ENCODE measurements around the gene SGSM2. TPM values are rescaled to one million over a fixed set of nuclear protein-coding genes. Genes with fewer than 3 reads are reported as not detected.

Gene SGSM2, protein sequence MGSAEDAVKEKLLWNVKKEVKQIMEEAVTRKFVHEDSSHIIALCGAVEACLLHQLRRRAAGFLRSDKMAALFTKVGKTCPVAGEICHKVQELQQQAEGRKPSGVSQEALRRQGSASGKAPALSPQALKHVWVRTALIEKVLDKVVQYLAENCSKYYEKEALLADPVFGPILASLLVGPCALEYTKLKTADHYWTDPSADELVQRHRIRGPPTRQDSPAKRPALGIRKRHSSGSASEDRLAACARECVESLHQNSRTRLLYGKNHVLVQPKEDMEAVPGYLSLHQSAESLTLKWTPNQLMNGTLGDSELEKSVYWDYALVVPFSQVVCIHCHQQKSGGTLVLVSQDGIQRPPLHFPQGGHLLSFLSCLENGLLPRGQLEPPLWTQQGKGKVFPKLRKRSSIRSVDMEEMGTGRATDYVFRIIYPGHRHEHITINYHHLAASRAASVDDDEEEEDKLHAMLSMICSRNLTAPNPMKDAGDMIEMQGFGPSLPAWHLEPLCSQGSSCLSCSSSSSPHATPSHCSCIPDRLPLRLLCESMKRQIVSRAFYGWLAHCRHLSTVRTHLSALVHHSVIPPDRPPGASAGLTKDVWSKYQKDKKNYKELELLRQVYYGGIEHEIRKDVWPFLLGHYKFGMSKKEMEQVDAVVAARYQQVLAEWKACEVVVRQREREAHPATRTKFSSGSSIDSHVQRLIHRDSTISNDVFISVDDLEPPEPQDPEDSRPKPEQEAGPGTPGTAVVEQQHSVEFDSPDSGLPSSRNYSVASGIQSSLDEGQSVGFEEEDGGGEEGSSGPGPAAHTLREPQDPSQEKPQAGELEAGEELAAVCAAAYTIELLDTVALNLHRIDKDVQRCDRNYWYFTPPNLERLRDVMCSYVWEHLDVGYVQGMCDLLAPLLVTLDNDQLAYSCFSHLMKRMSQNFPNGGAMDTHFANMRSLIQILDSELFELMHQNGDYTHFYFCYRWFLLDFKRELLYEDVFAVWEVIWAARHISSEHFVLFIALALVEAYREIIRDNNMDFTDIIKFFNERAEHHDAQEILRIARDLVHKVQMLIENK
- total RNA-seq (10 to 100 TPM; 43.6 to 52.7 TPM), polyA plus RNA-seq (ENCODE audit: insufficient read length in 6 of 6) (100 to 1,000 TPM in 1 of 6 donors, 10 to 100 TPM in 5; 72.5 to 116 (median 90.1) TPM)
- long read RNA-seq, donor 1, full-length matches to known transcripts, result 8 of 19 reads
- long read RNA-seq, donor 1, partial matches to known transcripts, result 11 of 19 reads
- long read RNA-seq, donor 1, other reads (novel, unspliced or antisense), result 0 of 19 reads
- long read RNA-seq, donor 2, transcript SGSM2-208 (1 exons, 2,419 nt), result major isoform, 6 of 9 reads
- long read RNA-seq, donor 2, partial matches to known transcripts, result 0 of 9 reads
- long read RNA-seq, donor 2, other reads (novel, unspliced or antisense), result 0 of 9 reads
- long read RNA-seq, donor 3, full-length matches to known transcripts, result 5 of 5 reads
- long read RNA-seq, donor 3, partial matches to known transcripts, result 0 of 5 reads
- long read RNA-seq, donor 3, other reads (novel, unspliced or antisense), result 0 of 5 reads
- long read RNA-seq, donor 4, partial matches to known transcripts, result 1 of 5 reads
- long read RNA-seq, donor 4, other reads (novel, unspliced or antisense), result 3 of 5 reads
- long read RNA-seq, donor 5, partial matches to known transcripts, result 16 of 33 reads
- long read RNA-seq, donor 5, other reads (novel, unspliced or antisense), result 5 of 33 reads
- long read RNA-seq, donor 6, full-length matches to known transcripts, result 6 of 6 reads
- long read RNA-seq, donor 6, partial matches to known transcripts, result 0 of 6 reads
- long read RNA-seq, donor 6, other reads (novel, unspliced or antisense), result 0 of 6 reads
- long read RNA-seq, donor 7, full-length matches to known transcripts, result 1 of 11 reads
- long read RNA-seq, donor 7, partial matches to known transcripts, result 10 of 11 reads
- long read RNA-seq, donor 7, other reads (novel, unspliced or antisense), result 0 of 11 reads
- long read RNA-seq, donor 8, full-length matches to known transcripts, result 9 of 38 reads
- long read RNA-seq, donor 8, partial matches to known transcripts, result 29 of 38 reads
- long read RNA-seq, donor 8, other reads (novel, unspliced or antisense), result 0 of 38 reads
- long read RNA-seq, donor 9, result 0 reads
- long read RNA-seq, donor 10, partial matches to known transcripts, result 0 of 2 reads
- long read RNA-seq, donor 10, other reads (novel, unspliced or antisense), result 2 of 2 reads
- long read RNA-seq, donor 11, result 0 reads
- long read RNA-seq, donor 12, full-length matches to known transcripts, result 7 of 7 reads
- long read RNA-seq, donor 12, partial matches to known transcripts, result 0 of 7 reads
- long read RNA-seq, donor 12, other reads (novel, unspliced or antisense), result 0 of 7 reads

DNA sequence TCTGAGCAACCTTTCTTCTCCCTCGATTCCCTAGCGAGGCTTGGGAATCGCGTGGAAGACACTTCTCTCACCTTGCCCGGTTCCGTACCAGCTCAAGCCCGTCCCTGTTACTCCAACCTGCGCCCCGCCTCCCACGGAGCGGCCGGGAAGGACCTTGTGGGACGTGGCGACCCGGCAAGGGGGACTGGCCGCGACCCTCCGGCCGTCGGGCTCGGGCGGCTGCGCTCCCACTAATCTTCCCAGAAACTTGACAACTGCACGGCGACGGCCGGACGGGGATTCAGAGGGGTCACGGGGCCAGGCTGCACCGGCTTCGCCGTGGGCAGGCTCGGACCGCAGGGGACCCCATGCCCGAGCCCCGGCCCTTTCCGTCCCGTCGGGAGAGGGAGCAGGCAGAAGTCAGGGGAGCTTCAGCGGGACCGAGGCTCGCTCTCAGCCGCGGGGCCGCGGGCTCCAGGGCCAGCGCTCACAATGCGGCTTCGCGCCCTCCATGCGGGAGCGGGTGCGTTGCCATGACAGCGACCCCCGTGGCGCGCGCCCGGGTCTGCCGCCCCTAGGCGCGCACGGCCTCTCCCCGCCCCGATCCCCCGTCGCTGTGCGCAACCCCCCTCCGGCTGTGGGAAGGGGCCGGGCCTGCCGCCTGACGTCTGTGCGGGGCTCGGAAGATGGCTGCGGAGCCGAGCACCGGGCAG is at the start of gene SGSM2:
TSS of gene SGSM2 (plus strand) at position 650 of the 692 bp plus-strand sequence. CDS start 188 bp downstream, outside the sequence.
- H3K36me3 ChIP-seq, result peaks cover 0 to 32% of the 10 kb centered on the region in 2 donors
- H3K4me3 ChIP-seq, result peak within 1 kb of the TSS; percentile 90 to 93
- TF ChIP-seq, protein P1, sequence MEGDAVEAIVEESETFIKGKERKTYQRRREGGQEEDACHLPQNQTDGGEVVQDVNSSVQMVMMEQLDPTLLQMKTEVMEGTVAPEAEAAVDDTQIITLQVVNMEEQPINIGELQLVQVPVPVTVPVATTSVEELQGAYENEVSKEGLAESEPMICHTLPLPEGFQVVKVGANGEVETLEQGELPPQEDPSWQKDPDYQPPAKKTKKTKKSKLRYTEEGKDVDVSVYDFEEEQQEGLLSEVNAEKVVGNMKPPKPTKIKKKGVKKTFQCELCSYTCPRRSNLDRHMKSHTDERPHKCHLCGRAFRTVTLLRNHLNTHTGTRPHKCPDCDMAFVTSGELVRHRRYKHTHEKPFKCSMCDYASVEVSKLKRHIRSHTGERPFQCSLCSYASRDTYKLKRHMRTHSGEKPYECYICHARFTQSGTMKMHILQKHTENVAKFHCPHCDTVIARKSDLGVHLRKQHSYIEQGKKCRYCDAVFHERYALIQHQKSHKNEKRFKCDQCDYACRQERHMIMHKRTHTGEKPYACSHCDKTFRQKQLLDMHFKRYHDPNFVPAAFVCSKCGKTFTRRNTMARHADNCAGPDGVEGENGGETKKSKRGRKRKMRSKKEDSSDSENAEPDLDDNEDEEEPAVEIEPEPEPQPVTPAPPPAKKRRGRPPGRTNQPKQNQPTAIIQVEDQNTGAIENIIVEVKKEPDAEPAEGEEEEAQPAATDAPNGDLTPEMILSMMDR (IDR thresholded peaks at IDR 0.05), result no peak
- H3K9me3 ChIP-seq, result no peaks in the 10 kb centered on the region
- peak in 3 of 4 donors; percentile 60 to 90 (median 81) for DNase-seq
- peak within 1 kb of the TSS; percentile 71 to 83 for H3K27ac ChIP-seq
- ATAC-seq, result peak; percentile 69
- intact Hi-C loops (cut with DNase I), result no loop called here
- H3K4me1 ChIP-seq, result peaks cover 8 to 31% of the 10 kb centered on the region in 2 donors
- no peaks in the 10 kb centered on the region for H3K27me3 ChIP-seq

DNA sequence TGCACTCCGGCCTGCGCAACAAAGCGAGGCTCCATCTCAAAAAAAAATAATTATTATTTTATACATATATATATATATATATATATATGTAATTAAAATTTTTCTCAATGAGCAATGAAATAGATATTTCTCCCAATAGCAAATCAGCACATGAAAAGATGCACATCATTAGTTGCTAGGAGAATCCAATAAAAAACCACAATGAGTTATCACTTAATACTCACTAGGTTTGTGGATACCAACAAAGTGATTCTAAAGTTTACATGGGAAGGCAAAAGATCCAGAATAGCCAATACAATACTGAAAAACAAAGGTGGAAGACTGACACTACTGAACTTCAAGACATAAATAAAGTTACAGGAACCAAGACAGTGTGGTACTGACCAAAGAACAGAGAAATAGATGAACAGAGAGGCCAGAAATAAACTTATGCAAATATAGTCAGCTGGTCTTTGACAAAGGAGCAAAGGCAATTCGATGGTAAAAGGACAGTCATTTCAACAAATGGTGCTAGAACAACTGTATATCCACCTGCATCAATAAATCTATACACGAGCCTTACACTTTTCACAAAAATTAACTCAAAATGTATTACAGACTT is 47.3 kb upstream of the SGSM2 start:
- Histone ChIP-seq H3K36me3 (peaks cover 0 to 88% of the 10 kb centered on the region in 2 donors), H3K27ac (no peak overlapping the region), H3K4me1 (no peaks in the 10 kb centered on the region), H3K9me3 (no peaks in the 10 kb centered on the region), H3K27me3 (no peaks in the 10 kb centered on the region), H3K4me3 (no peak overlapping the region)
- TF ChIP-seq, protein P1 (IDR thresholded peaks at IDR 0.05), result no peak
- intact Hi-C loops (cut with DNase I), result no loop called here
- DNase-seq (no peak), ATAC-seq (no peak)

DNA sequence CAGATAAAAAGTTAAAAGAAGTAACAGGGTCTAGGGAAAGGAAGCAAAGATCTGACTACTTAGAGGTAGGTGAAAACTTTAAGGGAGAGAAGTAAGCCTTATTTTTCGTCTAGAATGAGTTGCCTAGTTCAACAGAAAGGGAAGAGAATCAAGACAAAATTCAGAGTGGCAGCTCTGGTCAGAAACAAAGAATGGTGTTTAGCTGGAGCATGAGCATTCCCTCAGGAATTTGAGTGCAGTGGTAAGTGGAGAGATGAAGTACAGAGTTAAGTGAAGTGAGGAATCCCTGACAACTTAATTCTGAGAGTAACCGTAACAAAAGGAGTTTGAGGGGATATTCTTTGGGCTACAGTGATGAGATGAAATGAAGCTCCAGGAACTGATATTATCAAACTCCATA is 45.2 kb upstream of the SGSM2 start:
- H3K27ac ChIP-seq, result no peak overlapping the region
- peaks cover 0 to 94% of the 10 kb centered on the region in 2 donors for H3K36me3 ChIP-seq
- DNase-seq, result no peak
- H3K4me3 ChIP-seq, result no peak overlapping the region
- TF ChIP-seq, protein P1 (IDR thresholded peaks at IDR 0.05), result no peak
- H3K9me3 ChIP-seq, result no peaks in the 10 kb centered on the region
- no peaks in the 10 kb centered on the region for H3K27me3 ChIP-seq
- intact Hi-C loops (cut with DNase I), result no loop called here
- H3K4me1 ChIP-seq, result no peaks in the 10 kb centered on the region
- peak; percentile 77 for ATAC-seq

Measured in left lung (tissue), 14 donors.